Activated gamma-delta T cell (primary cell): ENCODE measurements around the gene LTB4R2.
"Not testable (repeated sequence)": the region's sequence is repeated elsewhere in the genome, so short reads cannot be mapped to it uniquely, and the experiment has no call there.

Experiments used
- DNase-seq: peaks from one replicate; lab custom pipeline; 2025; lab: John Stamatoyannopoulos, UW

The LTB4R2 gene

DNA sequence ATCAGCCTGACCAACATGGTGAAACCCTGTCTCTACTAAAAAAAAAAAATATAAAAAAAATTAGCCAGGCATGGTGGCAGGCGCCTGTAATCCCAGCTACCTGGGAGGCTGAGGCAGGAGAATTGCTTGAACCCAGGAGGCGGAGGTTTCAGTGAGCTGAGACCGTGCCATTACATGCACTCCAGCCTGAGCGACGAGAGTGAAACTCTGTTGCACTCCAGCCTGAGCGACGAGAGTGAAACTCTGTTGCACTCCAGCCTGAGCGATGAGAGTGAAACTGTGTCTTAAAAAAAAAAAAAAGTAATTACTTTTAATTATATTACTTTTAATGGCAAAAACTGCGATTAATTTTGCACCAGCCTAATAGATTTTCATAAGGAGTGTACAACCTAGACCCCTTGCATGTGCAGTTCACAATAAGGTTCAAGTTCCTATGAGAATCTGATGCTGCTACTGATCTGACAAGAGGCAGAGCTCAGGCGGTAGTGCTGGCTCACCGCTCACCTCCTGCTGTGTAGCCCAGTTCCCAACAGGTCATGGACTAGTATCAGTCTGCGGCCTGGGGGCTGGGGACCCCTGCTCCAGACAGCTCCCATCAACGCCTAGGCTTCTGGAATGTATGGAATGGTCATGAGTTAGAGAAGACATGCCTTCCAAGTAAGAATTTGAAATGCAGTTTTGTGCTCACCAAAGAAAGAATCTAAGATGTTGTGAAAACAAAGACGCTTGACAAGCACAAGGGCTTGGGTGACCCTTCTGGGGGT, 11.5 kb downstream of the LTB4R2 start:
- no peak for DNase-seq

DNA sequence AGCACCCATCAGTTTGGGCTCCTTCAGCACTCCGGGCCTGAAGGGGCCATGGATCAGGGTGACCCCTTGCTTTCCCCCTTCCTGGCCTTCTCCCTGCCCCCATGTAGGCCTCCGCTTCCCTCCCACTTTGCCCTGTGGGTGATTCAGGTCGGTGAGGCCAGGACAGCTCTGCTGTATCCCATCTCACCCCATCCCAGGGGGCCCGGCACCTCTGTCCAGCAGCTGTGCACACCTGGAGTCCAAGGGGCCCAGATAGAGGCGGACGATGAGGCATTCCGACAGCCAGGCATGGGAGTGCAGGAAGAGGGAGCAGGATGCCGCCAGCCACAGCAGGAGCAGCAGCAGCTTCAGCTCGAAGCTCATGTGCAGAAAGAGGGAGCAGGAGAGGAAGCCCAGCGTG, 12.7 kb downstream of the LTB4R2 start:
- no peak for DNase-seq

DNA sequence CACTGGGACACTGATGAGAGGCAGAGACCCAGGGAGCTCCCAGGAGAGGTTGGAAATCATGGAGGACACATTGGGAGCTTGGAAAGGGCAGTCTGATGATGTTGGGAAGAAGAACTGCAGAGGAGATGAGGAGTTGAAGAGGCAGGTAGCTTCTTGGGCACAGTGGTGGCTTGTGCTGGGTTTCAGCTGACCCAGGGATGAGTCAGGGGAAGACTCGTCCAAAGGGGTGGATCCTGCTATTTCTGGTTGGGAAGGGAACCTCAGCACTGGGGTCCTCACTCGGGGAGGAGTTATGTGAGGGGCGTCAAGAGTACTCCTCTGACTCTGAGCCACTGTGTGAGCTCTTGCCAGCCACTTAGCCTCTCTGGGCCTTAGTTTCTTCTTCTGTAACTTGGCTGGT, 13.4 kb downstream of the LTB4R2 start:
- no peak for DNase-seq

DNA sequence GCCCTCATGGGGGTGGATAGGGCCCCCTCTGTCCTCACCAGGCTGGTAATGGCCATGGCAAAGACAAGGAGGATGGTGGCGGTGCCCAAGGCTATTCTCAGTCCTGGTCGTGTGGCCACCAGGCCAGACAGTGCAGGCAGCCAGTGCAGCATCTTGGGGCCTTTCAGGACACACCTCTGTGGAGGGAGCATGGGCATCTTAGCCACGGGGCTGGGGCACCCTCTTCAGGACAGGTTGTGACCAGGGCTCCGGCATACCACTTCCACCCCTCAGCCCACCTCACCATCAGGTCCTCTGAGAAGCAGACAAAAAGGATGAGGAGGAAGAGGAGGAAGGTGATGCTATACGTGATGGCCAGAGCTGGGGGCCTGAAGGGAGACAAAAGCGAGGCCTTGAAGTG, 14.1 kb downstream of the LTB4R2 start:
- no peak for DNase-seq

DNA sequence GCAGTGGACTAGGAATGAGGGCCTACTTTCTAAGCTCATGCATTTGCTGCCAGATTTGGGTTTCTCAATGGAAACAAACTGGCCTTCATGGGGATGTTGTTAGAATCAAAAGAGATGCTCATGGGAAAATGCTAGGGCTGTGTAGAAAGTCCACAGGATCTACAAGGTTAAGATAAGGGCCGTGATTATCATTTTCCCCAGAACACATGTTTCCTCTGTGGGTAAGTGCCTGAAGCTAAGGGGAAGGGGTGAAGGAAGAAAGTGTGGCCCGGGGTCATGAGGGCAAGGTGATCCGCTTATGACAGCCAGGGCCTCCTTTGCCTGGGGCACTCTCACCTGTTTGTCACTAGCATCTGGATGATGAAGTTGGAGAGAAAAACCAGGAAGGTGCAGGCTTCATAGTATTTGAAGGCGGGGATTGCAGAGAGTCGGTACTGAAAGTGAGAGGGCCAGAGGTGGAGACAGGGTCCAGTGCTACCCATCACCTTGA, 15.1 kb downstream of the LTB4R2 start:
- no peak for DNase-seq

DNA sequence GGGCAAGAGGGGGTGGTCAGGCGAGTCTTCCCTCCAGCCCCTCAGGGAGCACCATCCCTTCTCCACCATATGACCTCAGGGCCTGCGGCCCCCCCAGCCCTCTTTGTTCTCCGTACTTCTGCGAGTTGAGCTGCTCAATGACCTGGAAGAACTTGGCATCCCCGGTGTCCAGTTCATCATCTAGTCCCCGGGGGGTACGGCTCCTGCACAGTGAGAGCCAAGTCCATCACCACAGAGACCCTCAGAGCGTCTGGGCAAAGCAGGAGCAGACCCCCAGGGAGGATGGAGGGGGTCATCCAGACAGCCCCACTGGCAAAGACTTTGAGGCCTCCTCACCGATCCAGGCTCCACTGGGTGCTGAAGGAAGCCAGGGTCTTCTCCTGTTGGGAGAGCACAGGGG, 16.0 kb downstream of the LTB4R2 start:
- no peak for DNase-seq

DNA sequence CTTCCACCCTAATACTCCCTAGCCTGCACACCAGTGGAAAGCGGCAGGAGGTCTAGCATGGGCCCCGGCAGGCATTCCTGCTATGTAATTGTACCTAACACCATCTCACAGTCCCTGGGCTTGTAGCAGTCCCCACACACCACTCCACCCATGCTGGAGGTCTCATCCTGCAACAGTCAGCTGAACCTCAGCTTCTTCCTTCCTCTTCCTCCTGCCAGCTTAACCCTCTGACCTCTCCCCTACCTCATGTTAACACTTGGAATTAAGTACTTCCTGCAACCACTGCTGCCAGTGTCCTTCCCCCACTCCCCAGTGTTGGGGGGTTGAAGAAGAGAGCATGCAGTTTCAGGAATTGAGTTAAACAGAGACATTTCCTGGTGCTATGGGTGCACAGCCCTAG, 17.4 kb downstream of the LTB4R2 start:
- DNase-seq: no peak

DNA sequence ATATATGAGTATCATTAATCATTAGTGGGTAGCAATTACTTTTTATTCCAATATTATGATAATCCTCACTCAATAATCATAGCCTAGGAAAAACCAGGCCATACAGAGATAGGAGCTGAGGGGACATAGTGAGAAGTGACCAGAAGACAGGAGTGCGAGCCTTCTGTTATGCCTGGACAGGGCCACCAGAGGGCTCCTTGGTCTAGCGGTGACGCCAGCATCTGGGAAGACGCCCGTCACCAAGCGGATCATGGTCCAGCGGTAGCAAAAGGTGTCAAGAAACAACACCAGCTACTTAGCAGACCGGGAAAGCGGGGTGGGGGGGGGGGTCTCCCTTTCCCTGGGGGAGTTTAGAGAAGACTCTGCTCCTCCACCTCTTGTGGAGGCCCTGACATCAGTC, 18.0 kb downstream of the LTB4R2 start:
- DNase-seq: not testable (repeated sequence)

DNA sequence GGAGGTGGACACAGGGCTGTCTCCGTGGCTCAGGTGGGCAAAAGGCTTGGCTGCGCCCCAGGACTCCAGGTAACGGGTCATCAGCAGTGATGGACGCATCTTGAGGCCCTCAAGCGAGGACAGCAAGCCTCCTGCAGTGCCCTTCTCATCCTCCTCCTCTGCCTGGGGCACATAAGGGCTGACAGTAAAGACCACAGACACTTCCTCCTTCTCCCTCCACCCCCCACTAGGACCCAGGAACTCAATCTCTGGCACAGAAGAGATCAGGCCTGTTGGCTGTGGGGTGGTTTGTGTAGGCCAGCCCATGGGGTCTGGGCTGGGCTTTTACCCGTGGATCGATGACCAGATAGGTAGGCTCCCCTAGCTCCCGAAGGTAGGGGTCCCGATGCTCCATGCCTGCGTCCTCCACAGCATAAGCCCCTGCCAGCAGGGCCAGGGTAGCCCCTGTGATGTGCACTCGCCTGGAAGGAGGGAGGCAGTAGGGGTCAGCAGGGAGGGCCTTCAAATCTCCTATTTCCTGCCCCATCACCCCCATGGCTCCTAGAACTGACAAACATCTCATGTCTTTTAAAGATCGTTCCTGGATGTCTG, 19.2 kb downstream of the LTB4R2 start:
- no peak for DNase-seq

DNA sequence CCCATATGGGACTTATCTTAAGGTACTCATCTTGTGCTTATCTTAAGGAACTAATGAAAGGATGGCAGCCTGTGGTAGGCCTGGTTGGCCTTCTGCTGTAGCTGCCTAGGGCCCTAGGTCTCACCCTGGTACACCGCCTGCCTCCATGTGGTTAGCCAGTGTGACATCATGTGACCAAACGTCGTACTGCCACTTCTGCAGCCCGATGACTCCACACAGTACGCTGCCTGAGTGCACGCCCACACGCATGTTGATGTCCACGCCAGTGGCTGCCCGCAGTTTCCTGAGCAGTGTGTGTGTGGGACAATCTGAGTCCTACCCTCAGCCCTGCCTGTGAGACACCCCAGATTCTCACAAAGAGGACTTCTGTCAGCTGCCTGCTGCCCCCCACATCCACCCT, 19.8 kb downstream of the LTB4R2 start:
- peak; percentile 49 for DNase-seq

DNA sequence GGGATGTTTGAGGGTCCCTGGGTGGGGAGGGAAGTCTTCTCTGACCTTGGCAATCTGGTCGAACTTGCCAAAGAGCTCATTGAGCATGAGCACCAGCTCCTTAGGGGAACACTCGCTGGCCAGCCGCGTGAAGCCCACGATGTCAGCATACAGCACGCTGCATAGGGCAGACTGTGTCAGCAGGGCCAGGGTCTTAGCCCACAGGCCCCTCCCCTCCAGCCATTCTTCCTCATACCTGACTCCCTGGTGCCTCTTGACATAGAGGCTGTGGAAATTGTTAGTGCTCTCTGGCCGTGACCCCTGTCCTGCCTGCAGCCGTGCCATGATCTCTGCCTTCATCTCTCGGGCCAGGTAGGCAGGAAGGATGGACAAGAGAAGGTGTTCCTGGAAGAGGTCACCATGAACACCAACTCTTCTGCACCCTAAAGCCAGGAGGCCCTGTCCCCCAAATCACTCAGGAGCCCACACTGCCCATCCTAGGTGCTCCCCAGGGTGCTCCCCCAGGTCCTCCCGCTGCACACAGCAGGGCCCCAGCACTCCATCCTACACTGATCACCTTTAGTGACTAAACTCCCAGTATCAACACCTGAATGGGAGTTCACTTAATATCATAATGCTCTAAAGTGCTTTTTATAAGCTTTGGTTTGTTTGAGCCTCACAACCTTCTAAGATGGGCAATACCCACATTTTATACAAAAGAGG, 21.2 kb downstream of the LTB4R2 start:
- no peak for DNase-seq

DNA sequence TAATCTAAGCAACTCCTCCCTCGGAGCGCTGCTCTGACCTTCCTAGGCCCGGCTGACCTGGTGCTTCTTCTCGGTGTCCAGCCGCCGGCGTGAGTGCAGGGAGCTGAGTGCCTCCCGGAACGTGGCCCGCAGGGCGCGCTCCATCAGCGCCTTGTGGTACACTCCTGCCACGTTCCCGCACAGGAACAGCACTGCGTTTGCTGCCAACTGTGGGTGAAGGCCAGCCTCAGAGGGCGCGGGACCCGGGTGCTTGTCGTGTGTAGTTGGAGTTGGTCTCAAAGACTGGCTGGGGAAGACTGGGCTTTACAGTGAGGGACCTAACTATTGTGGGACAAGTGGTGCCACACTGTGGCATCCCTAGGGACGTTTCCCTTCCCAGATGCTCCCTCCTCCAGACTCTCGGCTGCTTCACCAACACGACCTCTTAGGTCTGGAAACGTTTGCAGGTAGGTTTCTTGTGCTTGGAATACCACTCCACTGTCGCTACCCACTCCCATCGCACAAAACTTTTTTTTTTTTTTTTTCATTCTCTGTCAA, 21.9 kb downstream of the LTB4R2 start:
- DNase-seq: no peak

DNA sequence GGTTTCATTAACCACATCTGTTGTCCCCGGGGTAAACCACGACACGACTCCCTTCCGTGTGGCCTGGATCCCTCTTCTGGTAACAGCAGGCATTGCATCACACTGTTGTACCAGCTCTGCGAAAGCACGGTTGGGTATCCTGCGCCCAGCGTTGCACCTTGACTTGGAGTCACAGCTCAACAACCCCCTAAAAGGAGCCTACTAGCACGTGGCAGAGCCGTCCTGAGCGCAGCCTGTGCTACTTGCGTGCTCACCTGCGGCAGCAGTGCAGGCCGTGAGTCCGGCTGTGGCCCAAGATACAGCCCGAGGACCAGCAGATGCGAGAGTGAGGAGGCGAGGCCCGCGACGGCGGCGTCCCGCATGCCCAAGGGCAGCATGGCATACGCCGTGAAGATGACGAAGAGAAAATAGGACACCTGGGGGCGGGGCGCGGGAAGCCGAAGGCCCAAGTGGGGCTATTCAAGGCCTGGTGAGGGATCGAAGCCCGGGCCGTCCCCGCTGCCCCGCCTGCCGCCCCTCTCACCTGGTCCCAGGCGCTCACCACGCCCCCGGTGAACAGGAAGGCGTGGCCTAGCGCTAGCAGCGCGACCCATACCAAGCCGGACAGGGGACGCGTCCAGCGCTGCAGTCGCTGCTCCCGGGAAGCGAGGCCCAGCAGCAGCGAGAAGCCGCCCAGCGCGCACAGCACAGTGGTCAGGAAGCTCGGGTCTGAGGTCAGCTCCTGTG, 22.5 kb downstream of the LTB4R2 start:
- DNase-seq: peak; percentile 27

DNA sequence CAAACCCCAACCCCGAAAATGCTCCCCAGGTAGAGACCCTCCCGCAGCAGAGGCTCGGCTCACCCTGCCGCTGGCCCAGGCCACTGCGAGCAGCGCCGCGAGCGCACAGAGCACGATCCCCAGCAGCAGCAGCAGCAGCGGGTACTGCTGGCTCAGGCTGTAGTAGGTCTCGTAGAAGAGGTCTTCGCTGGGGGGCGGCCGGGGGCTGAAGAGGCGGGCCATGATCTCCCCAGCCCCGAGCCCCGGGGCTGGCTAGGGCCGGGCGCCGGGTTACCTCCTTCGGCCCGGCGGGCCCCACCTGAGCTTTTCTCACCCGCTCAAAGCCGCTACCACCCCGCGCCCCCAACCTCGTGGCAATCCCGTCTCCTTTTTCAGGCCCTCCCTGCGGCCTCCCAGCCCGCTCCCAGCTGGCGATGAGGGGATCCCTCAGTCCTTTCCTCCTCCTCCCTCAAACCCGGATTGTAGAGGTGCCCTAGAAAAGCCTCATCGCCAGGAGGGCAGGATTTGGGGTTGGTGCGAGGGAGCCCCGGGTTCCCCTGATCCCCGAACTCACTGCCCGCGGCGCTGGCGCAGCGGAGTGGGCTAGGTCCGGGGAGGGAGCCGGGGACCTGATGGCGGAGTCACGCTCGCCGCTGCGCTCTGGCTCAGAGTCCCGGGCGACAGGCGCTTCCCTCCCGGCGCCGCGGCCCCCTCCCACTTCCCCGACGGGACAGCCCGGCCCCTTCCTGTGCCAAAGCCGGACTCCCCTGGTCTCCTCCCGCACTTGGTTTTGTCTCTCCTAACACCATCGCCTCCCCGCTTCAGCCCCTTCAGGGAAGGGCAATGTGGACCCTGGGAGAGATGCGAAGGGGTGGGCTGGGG, 24.7 kb downstream of the LTB4R2 start, which contains the start of gene ADCY4:
TSS of gene ADCY4 (minus strand) at position 641 of the 861 bp plus-strand sequence. CDS start at position 222, 419 bp downstream.
- DNase-seq: no peak

DNA sequence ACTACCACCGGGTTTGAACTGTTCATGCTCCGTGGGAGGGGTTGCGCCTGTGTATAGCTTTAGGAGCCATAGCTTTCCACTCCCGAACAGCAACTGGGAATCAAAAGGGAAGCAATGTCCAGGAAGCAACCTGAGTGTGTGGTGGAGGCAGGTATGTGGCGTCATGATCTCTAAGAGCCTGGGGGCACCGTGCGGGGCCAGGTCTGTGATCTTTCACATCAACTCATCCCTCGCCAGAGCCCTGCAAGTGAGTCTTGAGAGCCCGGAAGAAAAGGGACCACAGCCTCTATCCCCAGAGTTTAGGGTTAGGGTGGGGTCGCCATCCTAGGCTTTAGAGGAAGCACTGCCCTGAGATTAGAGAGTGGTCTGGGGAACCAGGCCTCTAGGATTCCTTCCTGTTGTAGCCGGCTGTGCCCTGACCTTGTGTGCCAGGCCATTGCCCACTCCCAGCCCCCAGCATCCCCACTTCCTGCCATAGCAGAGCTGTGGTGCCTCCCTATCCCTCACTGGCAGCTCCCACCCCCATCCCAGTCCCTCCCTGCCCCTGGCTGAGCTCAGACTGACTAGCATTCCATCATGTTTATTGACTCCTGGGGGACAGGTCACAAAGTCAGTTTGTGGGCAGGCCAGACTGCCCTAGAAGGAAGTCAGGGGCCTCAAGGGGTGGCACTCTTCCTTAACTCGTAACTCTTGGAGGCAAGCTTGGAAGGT, 25.7 kb downstream of the LTB4R2 start:
- no peak for DNase-seq

DNA sequence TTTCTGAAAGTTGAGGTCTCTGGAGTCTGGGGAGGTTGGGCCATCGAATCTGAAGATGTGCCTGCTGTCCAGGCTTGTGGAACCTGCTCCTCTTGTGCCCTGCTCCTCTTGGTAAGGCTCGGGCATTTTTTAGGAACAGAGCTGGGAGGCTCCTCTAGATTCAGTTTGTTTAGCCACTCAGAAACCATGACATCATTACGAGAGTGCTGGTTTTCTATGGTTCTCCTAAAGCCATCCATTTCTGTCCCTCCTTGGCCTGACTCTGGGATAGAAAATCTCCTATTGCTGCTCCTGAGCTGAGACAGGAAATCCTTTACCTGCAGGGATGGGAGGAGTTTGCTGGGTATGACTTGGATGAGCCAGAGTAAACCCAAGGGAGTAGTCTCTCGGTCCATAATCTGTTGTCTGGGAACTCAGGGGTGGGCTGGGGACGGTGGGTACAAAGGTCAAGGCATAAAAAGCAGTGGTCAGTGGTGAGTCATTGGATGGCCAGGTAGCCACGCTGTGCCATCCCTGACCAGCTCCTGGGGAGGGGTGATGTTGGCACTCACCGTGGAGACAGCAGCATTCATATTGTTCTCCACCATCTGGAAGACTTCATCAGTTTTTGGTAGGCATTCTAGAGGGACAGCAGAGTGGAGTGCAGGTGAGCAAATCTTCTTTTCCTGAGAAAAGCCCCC, 27.3 kb downstream of the LTB4R2 start:
- DNase-seq: no peak

DNA sequence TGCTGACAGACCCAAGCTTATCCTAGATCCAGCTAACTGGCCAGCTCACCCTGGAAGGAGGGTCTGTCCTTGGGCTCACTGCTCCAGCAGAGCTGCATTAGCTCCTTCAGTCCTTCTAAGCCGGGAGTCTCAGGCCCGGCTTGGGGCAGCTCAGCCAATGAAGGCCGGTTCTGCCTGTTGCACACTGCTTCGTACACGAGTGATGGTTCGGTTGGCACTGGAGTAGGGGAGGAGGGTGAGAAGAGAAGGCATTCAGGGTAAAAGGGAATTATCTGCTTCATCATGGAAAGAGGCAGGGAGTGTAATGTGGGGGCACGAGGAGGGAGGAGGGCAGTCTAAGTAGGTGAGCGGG, 27.9 kb downstream of the LTB4R2 start:
- DNase-seq: no peak

DNA sequence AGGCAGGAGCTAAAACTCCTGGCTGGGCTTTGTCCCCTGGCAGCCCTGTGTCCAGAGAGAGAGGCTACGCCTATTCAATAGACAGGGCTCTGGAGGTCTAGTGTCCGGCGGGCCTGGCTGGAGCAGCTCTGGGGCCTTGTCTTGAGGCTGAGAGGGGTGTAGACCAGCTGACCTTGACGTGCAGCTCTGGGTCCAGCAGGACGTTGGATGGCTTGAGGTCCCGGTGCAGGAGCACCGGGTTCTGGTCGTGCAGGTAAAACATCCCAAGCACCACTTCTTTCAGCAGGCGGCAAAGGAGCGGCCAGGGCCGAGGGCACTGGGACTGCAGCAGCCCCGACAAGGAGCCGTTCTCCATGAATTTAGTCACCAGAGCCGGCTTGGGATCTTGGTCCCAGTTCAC, 28.9 kb downstream of the LTB4R2 start:
- DNase-seq: no peak

DNA sequence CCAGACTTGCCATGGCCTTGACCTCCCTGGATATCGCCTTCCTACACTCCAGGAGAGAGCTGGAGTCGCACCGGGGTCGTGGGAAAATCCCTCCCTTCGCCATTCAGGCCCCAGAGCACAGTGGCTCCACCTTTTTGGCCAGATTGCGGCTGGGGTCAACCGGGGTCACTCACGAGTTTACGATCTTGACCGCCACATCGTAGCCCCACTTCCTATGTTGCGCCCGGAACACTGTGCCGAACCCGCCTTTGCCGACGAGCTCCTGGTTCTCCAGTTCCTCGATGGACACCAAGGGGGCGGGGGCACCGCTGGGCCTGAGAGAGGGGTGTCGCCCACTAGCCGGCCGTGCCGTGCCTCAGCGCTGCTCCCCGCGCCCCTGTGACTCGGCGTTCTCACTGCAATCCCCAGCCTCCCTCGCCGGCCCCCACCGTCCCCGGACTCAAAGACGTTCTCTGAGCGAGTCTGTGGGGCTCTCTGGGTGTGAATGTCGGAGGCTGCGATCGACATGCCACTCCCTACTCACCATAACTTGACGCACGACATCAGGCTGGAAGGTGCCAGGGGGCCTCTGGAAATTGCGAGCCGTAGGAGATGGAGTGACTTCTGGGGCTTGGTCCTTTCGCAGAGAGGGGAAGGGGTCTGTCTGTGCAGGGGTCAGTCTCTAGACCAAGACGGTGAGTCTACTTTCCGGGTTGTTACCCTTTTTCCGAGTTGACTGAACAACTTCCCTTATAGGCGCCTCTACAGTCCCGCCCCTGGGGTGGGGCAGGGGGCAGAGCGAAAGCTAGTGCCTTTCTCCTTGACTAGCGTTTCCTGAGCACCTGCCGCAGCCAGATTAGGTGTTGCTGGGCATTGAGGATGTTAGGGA, 29.6 kb downstream of the LTB4R2 start, which contains the start of gene RIPK3:
TSS of gene RIPK3 (minus strand) at position 708 of the 868 bp plus-strand sequence. CDS start at position 543, 165 bp downstream.
- peak; percentile 21 for DNase-seq
